Spleen (tissue), 7 donors: Measurements from ENCODE around the gene RUNDC3A.

Experiments
- CTCF ChIP-seq, 11 experiments: fragments of 200-600 bp in 7 of 11; fragments of 450-650 bp in 4 of 11; sonication (generic) in 4 of 11; IDR thresholded peaks in 8 of 11; conservative IDR thresholded peaks in 3 of 11; 1 replicate in 7 of 11; 2 replicates in 4 of 11; pipeline versions ENCODE4 v1.4.0 to v1.8.0; 2016 to 2021; ENCODE audit warnings: antibody characterized with exemption in 11 of 11, inconsistent platforms in 4 of 11, mild to moderate bottlenecking in 1 of 11
- POLR2AphosphoS5 ChIP-seq, 3 donors: sonication (generic); formaldehyde crosslinking; IDR thresholded peaks; one replicate each; pipeline ENCODE4 v1.5.1; 2017; ENCODE audit warnings: antibody characterized with exemption in 3 of 3
- donor health status: DM: no; HTN: no; CAD: no; lungs with moderate emphysema.
- donor health status: DM: no; HTN: no; CAD: no.
- donor health status: DM: no; HTN: no; CAD: no.

DNA sequence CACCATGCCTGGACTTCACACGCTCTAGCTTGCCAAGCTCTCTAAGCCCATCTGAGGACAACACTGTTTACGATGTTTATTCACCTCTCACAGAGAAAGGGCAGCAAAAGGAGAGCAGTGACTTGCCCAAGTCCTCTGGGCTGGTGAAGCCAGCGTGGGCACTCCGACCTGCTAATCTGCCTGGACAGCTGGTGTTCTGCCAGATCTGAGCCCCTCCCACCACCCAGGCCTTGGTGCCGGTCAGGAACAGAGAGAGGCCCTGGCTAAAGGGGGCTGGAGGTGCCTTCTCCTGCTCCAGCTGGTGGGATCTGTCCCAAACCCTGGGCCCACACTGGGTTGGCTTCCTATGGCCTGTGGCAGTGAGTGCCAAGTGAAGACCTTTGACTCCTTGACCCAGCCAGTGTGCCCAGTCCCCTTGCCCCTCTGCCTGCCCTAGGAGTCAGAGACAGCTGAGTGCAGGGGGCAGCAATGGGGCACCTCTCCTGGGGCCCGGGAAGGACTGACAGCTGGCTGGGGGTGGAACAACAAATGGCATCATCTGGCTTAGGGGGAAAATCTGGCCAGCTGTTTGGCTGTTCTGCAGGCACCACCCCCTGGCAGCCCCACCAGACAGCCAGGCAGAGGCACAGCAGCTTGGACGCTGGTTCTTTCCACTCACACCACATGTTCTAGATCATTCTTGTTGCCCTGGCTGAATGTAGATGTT, 38.7 kb upstream of the RUNDC3A start:
- TF ChIP-seq CTCF (IDR thresholded peaks at IDR 0.05 in 8 of 11, conservative IDR thresholded peaks at IDR 0.05 in 3 of 11) (no peak), POLR2AphosphoS5 (IDR thresholded peaks at IDR 0.05) (no peak)
